ENCODE results near the gene TRABD2B. TPM values are rescaled to one million over a fixed set of nuclear protein-coding genes. Genes with fewer than 3 reads are reported as not detected.

The TRABD2B gene
- total RNA-seq, 1 experiment from 2014 or later, result 10.3 TPM

DNA sequence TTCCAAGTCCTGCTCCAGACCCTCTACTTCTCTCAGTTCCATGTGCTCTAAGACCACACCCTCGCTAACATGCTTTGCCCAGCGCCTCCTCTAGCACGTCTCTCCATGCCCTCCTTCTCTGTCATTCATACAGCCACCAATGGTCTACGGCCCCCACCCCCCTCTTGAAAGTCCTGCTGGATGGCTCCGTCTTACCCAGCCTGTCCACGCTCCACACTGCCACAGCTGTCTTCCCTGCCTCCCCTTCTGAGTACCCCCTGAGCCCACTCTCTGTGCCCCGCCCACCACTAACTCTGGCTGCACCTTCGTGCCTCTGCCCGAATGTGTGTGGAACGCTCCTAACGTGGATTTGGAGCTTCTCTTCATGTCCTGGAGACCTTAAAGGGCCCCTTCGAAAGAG, 244.6 kb downstream of the TRABD2B start:
- POLR2A ChIA-PET, result no interaction called here
- Mint-ChIP-seq H3K9me3 (no peaks in the 10 kb centered on the region), H3K4me1 (peaks cover 14% of the 10 kb centered on the region), H3K4me3 (no peak overlapping the region), H3K36me3 (no peaks in the 10 kb centered on the region), H3K27me3 (ENCODE audit: low read depth) (peaks cover 27% of the 10 kb centered on the region), H3K27ac (no peak overlapping the region)
- CTCF ChIA-PET, result interaction anchor here (1.0 to 1.4 kb wide), 5 partner anchors 13 to 320 kb away, joined by 3 to 10 read pairs (median 3); no protein-coding TSS in a partner anchor
- DNase-seq (ENCODE audit: low spot score) (no peak), ATAC-seq (no peak)
- TF ChIP-seq GABPB1 (CRISPR knock-in tag; IDR thresholded peaks at IDR 0.05) (no peak), EMX1 (CRISPR knock-in tag; IDR thresholded peaks at IDR 0.05) (no peak), ZSCAN18 (CRISPR knock-in tag; IDR thresholded peaks at IDR 0.05) (no peak), FOXP4 (CRISPR knock-in tag; IDR thresholded peaks at IDR 0.05) (no peak), USF2 (CRISPR knock-in tag; IDR thresholded peaks at IDR 0.05) (no peak), TEAD1 (CRISPR knock-in tag; IDR thresholded peaks at IDR 0.05) (no peak), HMGA2 (CRISPR knock-in tag; IDR thresholded peaks at IDR 0.05) (no peak), NR3C1 (CRISPR knock-in tag; conservative IDR thresholded peaks at IDR 0.05; ENCODE audit: low read depth) (no peak), ZNF219 (CRISPR knock-in tag; IDR thresholded peaks at IDR 0.05; ENCODE audit: borderline replicate concordance) (no peak), CTCF (IDR thresholded peaks at IDR 0.05) (no peak), ZNF263 (CRISPR knock-in tag; IDR thresholded peaks at IDR 0.05; ENCODE audit: low read depth) (no peak), GTF2I (CRISPR knock-in tag; conservative IDR thresholded peaks at IDR 0.05) (no peak), JAZF1 (CRISPR knock-in tag; IDR thresholded peaks at IDR 0.05) (no peak), ZNF232 (CRISPR knock-in tag; IDR thresholded peaks at IDR 0.05) (no peak), SOX15 (CRISPR knock-in tag; IDR thresholded peaks at IDR 0.05) (no peak), IRF2 (CRISPR knock-in tag; IDR thresholded peaks at IDR 0.05; ENCODE audit: borderline replicate concordance, low read depth) (no peak)
- TF ChIP-seq, protein P1, sequence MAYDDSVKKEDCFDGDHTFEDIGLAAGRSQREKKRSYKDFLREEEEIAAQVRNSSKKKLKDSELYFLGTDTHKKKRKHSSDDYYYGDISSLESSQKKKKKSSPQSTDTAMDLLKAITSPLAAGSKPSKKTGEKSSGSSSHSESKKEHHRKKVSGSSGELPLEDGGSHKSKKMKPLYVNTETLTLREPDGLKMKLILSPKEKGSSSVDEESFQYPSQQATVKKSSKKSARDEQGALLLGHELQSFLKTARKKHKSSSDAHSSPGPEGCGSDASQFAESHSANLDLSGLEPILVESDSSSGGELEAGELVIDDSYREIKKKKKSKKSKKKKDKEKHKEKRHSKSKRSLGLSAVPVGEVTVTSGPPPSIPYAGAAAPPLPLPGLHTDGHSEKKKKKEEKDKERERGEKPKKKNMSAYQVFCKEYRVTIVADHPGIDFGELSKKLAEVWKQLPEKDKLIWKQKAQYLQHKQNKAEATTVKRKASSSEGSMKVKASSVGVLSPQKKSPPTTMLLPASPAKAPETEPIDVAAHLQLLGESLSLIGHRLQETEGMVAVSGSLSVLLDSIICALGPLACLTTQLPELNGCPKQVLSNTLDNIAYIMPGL (CRISPR knock-in tag; IDR thresholded peaks at IDR 0.05), result no peak
- TF ChIP-seq, protein P2, sequence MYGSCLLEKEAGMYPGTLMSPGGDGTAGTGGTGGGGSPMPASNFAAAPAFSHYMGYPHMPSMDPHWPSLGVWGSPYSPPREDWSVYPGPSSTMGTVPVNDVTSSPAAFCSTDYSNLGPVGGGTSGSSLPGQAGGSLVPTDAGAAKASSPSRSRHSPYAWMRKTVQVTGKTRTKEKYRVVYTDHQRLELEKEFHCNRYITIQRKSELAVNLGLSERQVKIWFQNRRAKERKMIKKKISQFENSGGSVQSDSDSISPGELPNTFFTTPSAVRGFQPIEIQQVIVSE (CRISPR knock-in tag; IDR thresholded peaks at IDR 0.05; ENCODE audit: borderline replicate concordance), result no peak

DNA sequence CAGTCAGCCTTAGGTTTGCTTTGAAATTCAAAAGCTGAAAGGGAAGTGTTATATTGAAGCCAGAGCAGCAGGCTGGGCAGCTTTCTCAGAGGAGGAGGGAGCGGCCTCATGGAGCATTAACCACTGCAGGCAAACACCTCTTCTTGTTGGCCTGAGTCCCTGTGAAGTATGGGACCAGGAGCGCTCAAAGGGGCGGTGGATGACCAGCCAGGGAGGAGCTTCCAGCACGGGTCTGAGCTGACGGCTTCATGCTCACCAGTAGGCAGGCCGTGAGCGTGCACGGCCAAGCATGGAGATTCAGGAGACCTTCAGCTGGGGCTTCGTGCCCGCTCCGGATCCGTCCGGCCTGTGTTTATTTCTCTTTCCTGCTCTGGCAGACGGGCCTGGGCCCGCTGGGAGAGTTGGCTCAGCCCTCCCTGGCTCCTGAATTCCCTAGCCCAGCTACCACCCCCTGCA, 245.2 kb downstream of the TRABD2B start:
- Mint-ChIP-seq H3K4me1 (peaks cover 14% of the 10 kb centered on the region), H3K27me3 (ENCODE audit: low read depth) (peaks cover 26% of the 10 kb centered on the region), H3K27ac (no peak overlapping the region), H3K9me3 (no peaks in the 10 kb centered on the region), H3K4me3 (no peak overlapping the region), H3K36me3 (no peaks in the 10 kb centered on the region)
- no peak for DNase-seq (ENCODE audit: low spot score)
- ATAC-seq, result peak; percentile 47
- ChIA-PET CTCF (interaction anchor here (0.7 to 1.4 kb wide), 7 partner anchors 12 to 320 kb away, joined by 3 to 10 read pairs (median 3); partner anchors contain the start of gene FOXD2), POLR2A (no interaction called here)
- no peak for TF ChIP-seq IRF2 (CRISPR knock-in tag; IDR thresholded peaks at IDR 0.05; ENCODE audit: borderline replicate concordance, low read depth)
- TF ChIP-seq TP53 (CRISPR knock-in tag; IDR thresholded peaks at IDR 0.05), result no peak
- no peak for TF ChIP-seq ZNF138 (CRISPR knock-in tag; conservative IDR thresholded peaks at IDR 0.05)
- TF ChIP-seq, protein P3, sequence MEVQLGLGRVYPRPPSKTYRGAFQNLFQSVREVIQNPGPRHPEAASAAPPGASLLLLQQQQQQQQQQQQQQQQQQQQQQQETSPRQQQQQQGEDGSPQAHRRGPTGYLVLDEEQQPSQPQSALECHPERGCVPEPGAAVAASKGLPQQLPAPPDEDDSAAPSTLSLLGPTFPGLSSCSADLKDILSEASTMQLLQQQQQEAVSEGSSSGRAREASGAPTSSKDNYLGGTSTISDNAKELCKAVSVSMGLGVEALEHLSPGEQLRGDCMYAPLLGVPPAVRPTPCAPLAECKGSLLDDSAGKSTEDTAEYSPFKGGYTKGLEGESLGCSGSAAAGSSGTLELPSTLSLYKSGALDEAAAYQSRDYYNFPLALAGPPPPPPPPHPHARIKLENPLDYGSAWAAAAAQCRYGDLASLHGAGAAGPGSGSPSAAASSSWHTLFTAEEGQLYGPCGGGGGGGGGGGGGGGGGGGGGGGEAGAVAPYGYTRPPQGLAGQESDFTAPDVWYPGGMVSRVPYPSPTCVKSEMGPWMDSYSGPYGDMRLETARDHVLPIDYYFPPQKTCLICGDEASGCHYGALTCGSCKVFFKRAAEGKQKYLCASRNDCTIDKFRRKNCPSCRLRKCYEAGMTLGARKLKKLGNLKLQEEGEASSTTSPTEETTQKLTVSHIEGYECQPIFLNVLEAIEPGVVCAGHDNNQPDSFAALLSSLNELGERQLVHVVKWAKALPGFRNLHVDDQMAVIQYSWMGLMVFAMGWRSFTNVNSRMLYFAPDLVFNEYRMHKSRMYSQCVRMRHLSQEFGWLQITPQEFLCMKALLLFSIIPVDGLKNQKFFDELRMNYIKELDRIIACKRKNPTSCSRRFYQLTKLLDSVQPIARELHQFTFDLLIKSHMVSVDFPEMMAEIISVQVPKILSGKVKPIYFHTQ (CRISPR knock-in tag; IDR thresholded peaks at IDR 0.05), result no peak
- TF ChIP-seq SMAD3 (CRISPR knock-in tag; IDR thresholded peaks at IDR 0.05; ENCODE audit: borderline replicate concordance), result no peak
- TF ChIP-seq SOX15 (CRISPR knock-in tag; IDR thresholded peaks at IDR 0.05), result no peak
- no peak for TF ChIP-seq E2F4 (CRISPR knock-in tag; IDR thresholded peaks at IDR 0.05; ENCODE audit: borderline replicate concordance, low read depth)
- no peak for TF ChIP-seq RORB (CRISPR knock-in tag; IDR thresholded peaks at IDR 0.05)

All from WTC11 (cell line).